GM18498 (cell line): Measurements from ENCODE around the gene CEP162.
A peak's percentile ranks its signal among the peaks of the same experiment; 100 is the strongest.
"Not testable (repeated sequence)": the region's sequence is repeated elsewhere in the genome, so short reads cannot be mapped to it uniquely, and the experiment has no call there.

Experiments used
- ATAC-seq: cut with Tn5 transposase; IDR thresholded peaks from one replicate; pipeline ENCODE4 v1.9.1; 2021; ENCODE audit warnings: mild to moderate bottlenecking, moderate library complexity; ENCODE audit not compliant: unreplicated experiment

CEP162 gene

GRCh38 chr6:84151669-84152068, 75.8 kb downstream of the CEP162 start:
- no peak for ATAC-seq

- no peak for ATAC-seq
Observed at GRCh38 chr6:84150705-84151104, 76.7 kb downstream of the CEP162 start.

GRCh38 chr6:84141521-84141920, 85.9 kb downstream of the CEP162 start:
- ATAC-seq = no peak

GRCh38 chr6:84139311-84139710, 88.1 kb downstream of the CEP162 start:
- no peak for ATAC-seq

- ATAC-seq = no peak
Observed at GRCh38 chr6:84137989-84138575, 89.4 kb downstream of the CEP162 start.

GRCh38 chr6:84137051-84137375, 90.4 kb downstream of the CEP162 start:
- ATAC-seq = no peak

- ATAC-seq = no peak
Observed at GRCh38 chr6:84136364-84137050, 90.9 kb downstream of the CEP162 start.

GRCh38 chr6:84135291-84135690, 92.2 kb downstream of the CEP162 start:
- ATAC-seq = no peak

GRCh38 chr6:84133385-84133784, 94.1 kb downstream of the CEP162 start:
- not testable (repeated sequence) for ATAC-seq

- ATAC-seq = not testable (repeated sequence)
Observed at GRCh38 chr6:84129588-84129987, 97.9 kb downstream of the CEP162 start.

GRCh38 chr6:84123186-84123585, 104.3 kb downstream of the CEP162 start:
- ATAC-seq = peak; percentile 82

- ATAC-seq = no peak
Observed at GRCh38 chr6:84119277-84119676, 108.2 kb downstream of the CEP162 start.

GRCh38 chr6:84118191-84118590, 109.3 kb downstream of the CEP162 start:
- ATAC-seq = no peak

- not testable (repeated sequence) for ATAC-seq
Observed at GRCh38 chr6:84114933-84115594, 112.4 kb downstream of the CEP162 start.

- ATAC-seq = not testable (repeated sequence)
Observed at GRCh38 chr6:84111351-84111750, 116.1 kb downstream of the CEP162 start.

- no peak for ATAC-seq
Observed at GRCh38 chr6:84107495-84107894, 119.9 kb downstream of the CEP162 start.

- not testable (repeated sequence) for ATAC-seq
Observed at GRCh38 chr6:84105215-84105924, 122.1 kb downstream of the CEP162 start.

- ATAC-seq = no peak
Observed at GRCh38 chr6:84103029-84103428, 124.4 kb downstream of the CEP162 start.

GRCh38 chr6:84095156-84095555, 132.3 kb downstream of the CEP162 start:
- no peak for ATAC-seq

- ATAC-seq = no peak
Observed at GRCh38 chr6:84093441-84094435, 133.7 kb downstream of the CEP162 start.
